H1 (cell line): ENCODE results near the gene DPP10. TPM values are rescaled to one million over a fixed set of nuclear protein-coding genes. Genes with fewer than 3 reads are reported as not detected.

Source experiments
- CTCF ChIA-PET: fragments of 300-600 bp; sonication (Branson Sonifier 250); formaldehyde crosslinking; loops from one replicate; lab custom pipeline; 2021; ENCODE audit not compliant: partially characterized antibody; lab: Charles Lee
- POLR2A ChIA-PET: fragments of 300-600 bp; sonication (Branson Sonifier 250); formaldehyde crosslinking; loops from one replicate; lab custom pipeline; 2021; ENCODE audit warnings: inconsistent platforms; ENCODE audit not compliant: partially characterized antibody; lab: Charles Lee
- DNase-seq, 2 experiments: peaks; one replicate each; pipeline versions ENCODE4 v3.0.0 to v3.0.0-alpha.2; 2010 to 2022; ENCODE audit warnings: low spot score in 2 of 2, low read depth in 1 of 2, mixed read lengths in 1 of 2
- FAIRE-seq: peaks from 2 replicates; lab custom pipeline; 2011; peaks lifted over from hg19 to GRCh38; lab: Jason Lieb, UNC
- H2AFZ ChIP-seq: 2 replicates; pipeline ENCODE4 v1.8.1; 2012; ENCODE audit warnings: low read length, inconsistent platforms
- H2AK5ac ChIP-seq: 2 replicates; pipeline ENCODE4 v1.6.1; 2013; ENCODE audit warnings: low read depth, low read length
- H2BK120ac ChIP-seq: replicated peaks from 2 replicates; pipeline ENCODE3; 2013; ENCODE audit warnings: low read depth, low read length, inconsistent platforms
- H2BK12ac ChIP-seq: 2 replicates; pipeline ENCODE4 v1.6.1; 2013; ENCODE audit warnings: low read depth, low read length
- H2BK15ac ChIP-seq: 2 replicates; pipeline ENCODE4 v1.6.1; 2013; ENCODE audit warnings: low read length
- H2BK20ac ChIP-seq: 2 replicates; pipeline ENCODE4 v1.6.1; 2013; ENCODE audit warnings: low read length
- H2BK5ac ChIP-seq: 2 replicates; pipeline ENCODE4 v1.6.1; 2013; ENCODE audit warnings: low read depth, low read length
- H3K14ac ChIP-seq: 2 replicates; pipeline ENCODE4 v1.6.1; 2013; ENCODE audit warnings: inconsistent platforms; ENCODE audit not compliant: insufficient read length
- H3K18ac ChIP-seq: 2 replicates; pipeline ENCODE4 v1.6.1; 2013; ENCODE audit warnings: low read length; ENCODE audit errors: extremely low read depth
- H3K23ac ChIP-seq: 2 replicates; pipeline ENCODE4 v1.6.1; 2013; ENCODE audit warnings: inconsistent platforms; ENCODE audit not compliant: insufficient read length
- H3K23me2 ChIP-seq: 2 replicates; pipeline ENCODE4 v1.6.1; 2013; ENCODE audit warnings: low read depth, low read length
- H3K27ac ChIP-seq: 2 replicates; pipeline ENCODE4 v1.6.1; 2011; ENCODE audit warnings: low read depth, low read length, inconsistent platforms
- H3K27me3 ChIP-seq, 4 experiments: replicated peaks in 1 of 4; 1 replicate in 1 of 4; 2 replicates in 3 of 4; pipeline versions ENCODE4 v1.6.1 to v1.8.1; 2011 to 2013; ENCODE audit warnings: low read length in 3 of 4, mild to moderate bottlenecking in 3 of 4, inconsistent platforms in 2 of 4, mixed read lengths in 2 of 4, moderate library complexity in 1 of 4; ENCODE audit not compliant: control insufficient read depth in 3 of 4, insufficient read depth in 3 of 4; ENCODE audit errors: extremely low read depth in 1 of 4
- H3K36me3 ChIP-seq, 4 experiments: 2 replicates each; pipeline versions ENCODE4 v1.6.1 to v1.8.1; 2011 to 2013; ENCODE audit warnings: mild to moderate bottlenecking in 4 of 4, low read length in 3 of 4, moderate library complexity in 2 of 4, control low read depth in 1 of 4, inconsistent platforms in 1 of 4; ENCODE audit not compliant: insufficient read depth in 4 of 4, control insufficient read depth in 2 of 4
- H3K4ac ChIP-seq: replicated peaks from 2 replicates; pipeline ENCODE3; 2013; ENCODE audit warnings: low read length, low read depth, mixed read lengths, inconsistent platforms; ENCODE audit not compliant: insufficient read length
- H3K4me1 ChIP-seq, 4 experiments: replicated peaks in 1 of 4; 1 replicate in 1 of 4; 2 replicates in 3 of 4; pipeline versions ENCODE4 v1.6.1 to v1.8.1; 2011 to 2013; ENCODE audit warnings: low read length in 3 of 4, inconsistent platforms in 2 of 4, mixed read lengths in 1 of 4; ENCODE audit not compliant: insufficient read depth in 4 of 4, control insufficient read depth in 3 of 4
- H3K4me2 ChIP-seq, 2 experiments: 2 replicates each; pipeline versions ENCODE4 v1.6.1 to v1.8.1; 2011 to 2013; ENCODE audit warnings: low read depth in 2 of 2, low read length in 2 of 2, control low read depth in 1 of 2, inconsistent platforms in 1 of 2, mild to moderate bottlenecking in 1 of 2; ENCODE audit not compliant: insufficient read depth in 1 of 2
- H3K4me3 ChIP-seq, 4 experiments: fragments of 200-600, 300-600 bp in 1 of 4; sonication (generic), shearing (Covaris generic), sonication (Bioruptor Twin) in 1 of 4; 2 replicates each; pipeline versions ENCODE4 v1.5.1 to v1.8.1; 2011 to 2016; ENCODE audit warnings: low read length in 4 of 4, low read depth in 3 of 4, control low read depth in 2 of 4, inconsistent platforms in 2 of 4, mild to moderate bottlenecking in 2 of 4, mixed read lengths in 1 of 4, moderate library complexity in 1 of 4; ENCODE audit not compliant: insufficient read depth in 2 of 4; ENCODE audit errors: extremely low read depth in 1 of 4
- H3K56ac ChIP-seq: replicated peaks from 2 replicates; pipeline ENCODE3; 2013; ENCODE audit warnings: low read depth, mild to moderate bottlenecking, mixed read lengths, low read length, inconsistent platforms; ENCODE audit not compliant: insufficient read length
- H3K79me1 ChIP-seq: 2 replicates; pipeline ENCODE4 v1.6.1; 2013; ENCODE audit warnings: low read depth, low read length, control low read depth
- H3K79me2 ChIP-seq, 2 experiments: 2 replicates each; pipeline versions ENCODE4 v1.6.1 to v1.8.1; 2012 to 2013; ENCODE audit warnings: low read length in 2 of 2, mild to moderate bottlenecking in 2 of 2, inconsistent platforms in 1 of 2; ENCODE audit not compliant: insufficient read depth in 2 of 2, control insufficient read depth in 1 of 2
- H3K9ac ChIP-seq, 4 experiments: replicated peaks in 1 of 4; 1 replicate in 1 of 4; 2 replicates in 3 of 4; pipeline versions ENCODE4 v1.6.1 to v1.8.1; 2011 to 2013; ENCODE audit warnings: low read depth in 3 of 4, low read length in 3 of 4, control low read depth in 2 of 4, mild to moderate bottlenecking in 2 of 4, moderate library complexity in 2 of 4, inconsistent platforms in 1 of 4; ENCODE audit errors: extremely low read depth in 1 of 4
- H3K9me3 ChIP-seq, 2 experiments: 2 replicates each; pipeline versions ENCODE4 v1.6.1 to v1.8.1; 2012 to 2013; ENCODE audit warnings: mild to moderate bottlenecking in 2 of 2, moderate library complexity in 2 of 2, control low read depth in 1 of 2, inconsistent platforms in 1 of 2, low read depth in 1 of 2, low read length in 1 of 2, mixed read lengths in 1 of 2; ENCODE audit not compliant: insufficient read depth in 2 of 2
- H4K20me1 ChIP-seq, 2 experiments: replicated peaks in 1 of 2; 2 replicates each; pipeline versions ENCODE3 to v1.8.1; 2011 to 2013; ENCODE audit warnings: inconsistent platforms in 2 of 2, low read length in 2 of 2, mild to moderate bottlenecking in 1 of 2; ENCODE audit not compliant: insufficient read depth in 2 of 2, control insufficient read depth in 1 of 2
- H4K5ac ChIP-seq: 2 replicates; pipeline ENCODE4 v1.6.1; 2013; ENCODE audit warnings: low read length, low read depth, mixed read lengths, inconsistent platforms; ENCODE audit not compliant: insufficient read length
- H4K8ac ChIP-seq: 2 replicates; pipeline ENCODE4 v1.8.0; 2013; ENCODE audit warnings: mild to moderate bottlenecking, moderate library complexity, low read length, inconsistent platforms; ENCODE audit not compliant: insufficient read depth; ENCODE audit errors: extremely low read depth
- H4K91ac ChIP-seq: replicated peaks from 2 replicates; pipeline ENCODE3; 2013; ENCODE audit warnings: low read length, mixed read lengths, inconsistent platforms; ENCODE audit not compliant: insufficient read length
- BACH1 ChIP-seq: IDR thresholded peaks from 2 replicates; pipeline ENCODE4 v1.6.1; 2012; ENCODE audit warnings: low read length, improper control_type of control experiment
- BCL11A ChIP-seq, 2 experiments: IDR thresholded peaks; one replicate each; pipeline ENCODE4 v1.6.1; 2011; ENCODE audit warnings: low read depth in 2 of 2, low read length in 2 of 2, mild to moderate bottlenecking in 2 of 2
- KDM1A ChIP-seq: fragments of 200-600, 300-600 bp; sonication (generic); IDR thresholded peaks from 2 replicates; pipeline ENCODE4 v1.7.1; 2016; ENCODE audit warnings: mild to moderate bottlenecking, low read length, borderline replicate concordance
- POLR2A ChIP-seq, 2 experiments: IDR thresholded peaks; 1 replicate in 1 of 2; 2 replicates in 1 of 2; pipeline ENCODE4 v1.6.1; 2011; ENCODE audit warnings: low read depth in 2 of 2, low read length in 2 of 2, mild to moderate bottlenecking in 2 of 2; ENCODE audit errors: control extremely low read depth in 1 of 2
- POLR2AphosphoS5 ChIP-seq: IDR thresholded peaks from 2 replicates; pipeline ENCODE4 v1.6.1; 2011; ENCODE audit warnings: low read depth, low read length
- POU5F1 ChIP-seq: IDR thresholded peaks from 2 replicates; pipeline ENCODE4 v1.6.1; 2011; ENCODE audit warnings: low read depth, mild to moderate bottlenecking, low read length, moderate library complexity
- RBBP5 ChIP-seq: IDR thresholded peaks from 2 replicates; pipeline ENCODE4 v1.7.1; 2012; ENCODE audit warnings: low read depth, mild to moderate bottlenecking, inconsistent platforms, low read length, moderate library complexity, borderline replicate concordance
- WGBS, 2 experiments: shearing (Covaris generic) in 1 of 2; methylation state at CpG; one replicate each; pipeline versions ENCODE4 v1.1.6 to v1.1.7; 2013 to 2015; ENCODE audit warnings: low lambda C conversion rate in 2 of 2, mixed read lengths in 2 of 2, inconsistent platforms in 1 of 2, low coverage in 1 of 2, missing lambda C conversion rate in 1 of 2; ENCODE audit not compliant: insufficient replicate concordance in 2 of 2, insufficient coverage in 1 of 2, insufficient read length in 1 of 2; ENCODE audit errors: extremely low coverage in 1 of 2, missing lambda C conversion rate in 1 of 2; 5-methylcytosine and 5-hydroxymethylcytosine counted together
- polyA plus RNA-seq, 7 experiments: library from polyadenylated mRNA; depleted of rRNA in 3 of 7; stranded (reverse) in 5 of 7; unstranded in 2 of 7; fragments of >200 nt in 5 of 7; fragments of 200-250 nt in 2 of 7; gene quantifications; 1 replicate in 5 of 7; 2 replicates in 1 of 7; 4 replicates in 1 of 7; pipeline versions ENCODE4 v1.2.1 to v1.2.3, GENCODE V29; 2011 to 2013; ENCODE audit warnings: missing spikeins in 2 of 7, mixed read lengths in 2 of 7
- total RNA-seq: library from RNA; stranded (reverse); fragmentation: NEBNext Ultra II Directional; extraction: Animal tissue kit (Norgen Biotek cat#: 25700); gene quantifications from 2 replicates; pipeline ENCODE4 v1.2.1, GENCODE V29; 2021
- TF ChIP-seq, protein P1 (sequence below): IDR thresholded peaks from 2 replicates; pipeline ENCODE4 v1.6.1; 2012; ENCODE audit warnings: low read length, inconsistent platforms

The DPP10 gene
- total and polyA plus RNA-seq, 2 of the 8 experiments (the other 6 are each of a cell fraction or from before 2014, with no cell fraction given), result 3.3 to 7.2 TPM

- H2BK20ac ChIP-seq, result no peak overlapping the region
- no peak overlapping the region for H2AFZ ChIP-seq
- ChIA-PET CTCF (interaction anchor here (1.2 kb wide), 1 partner anchor 356 kb away, joined by 4 read pairs; no protein-coding TSS in a partner anchor), POLR2A (no interaction called here)
- no peak for FAIRE-seq
- H2BK120ac ChIP-seq, result no peak overlapping the region
- no peak for DNase-seq
- no peaks in the 10 kb centered on the region for H3K79me1 ChIP-seq
- H3K79me2 ChIP-seq, result no peaks in the 10 kb centered on the region
- H4K8ac ChIP-seq, result no peak overlapping the region
- H3K36me3 ChIP-seq, result no peaks in the 10 kb centered on the region
- H4K91ac ChIP-seq, result no peak overlapping the region
- H2BK12ac ChIP-seq, result no peak overlapping the region
- no peak overlapping the region for H2BK15ac ChIP-seq
- H2AK5ac ChIP-seq, result no peak overlapping the region
- H4K5ac ChIP-seq, result no peak overlapping the region
- H2BK5ac ChIP-seq, result no peak overlapping the region
- H3K23ac ChIP-seq, result no peak overlapping the region
- H3K4me1 ChIP-seq, result peaks cover 0 to 4% (median 1%) of the 10 kb centered on the region in 4 experiments; a peak in 4 of 7 replicates
- H4K20me1 ChIP-seq, result no peaks in the 10 kb centered on the region
- H3K4me2 ChIP-seq, result no peak overlapping the region
- no peaks in the 10 kb centered on the region for H3K27me3 ChIP-seq
- no peak overlapping the region for H3K56ac ChIP-seq
- no peak overlapping the region for H3K27ac ChIP-seq
- H3K14ac ChIP-seq, result no peak overlapping the region
- peaks cover 4% of the 10 kb centered on the region; the same call in 1 of the 2 replicates for H3K23me2 ChIP-seq
- H3K4me3 ChIP-seq, result no peak overlapping the region
- WGBS, 2 experiments, result 88% methylated on average over 5 of the region's 5 CpGs; no CpG with 5 or more reads in 1 of the 2 experiments
- H3K9ac ChIP-seq, result no peak overlapping the region
- no peak overlapping the region for H3K18ac ChIP-seq
- no peak overlapping the region for H3K4ac ChIP-seq
- H3K9me3 ChIP-seq, result no peaks in the 10 kb centered on the region
- TF ChIP-seq BCL11A (IDR thresholded peaks at IDR 0.05; ENCODE audit: low read depth in 2 of 2, low read length in 2 of 2) (no peak), POLR2AphosphoS5 (no peak), KDM1A (no peak), POU5F1 (no peak), POLR2A (IDR thresholded peaks at IDR 0.05; ENCODE audit: control extremely low read depth in 1 of 2, low read depth in 2 of 2, low read length in 2 of 2) (no peak), BACH1 (no peak), RBBP5 (no peak)
- TF ChIP-seq, protein P1, sequence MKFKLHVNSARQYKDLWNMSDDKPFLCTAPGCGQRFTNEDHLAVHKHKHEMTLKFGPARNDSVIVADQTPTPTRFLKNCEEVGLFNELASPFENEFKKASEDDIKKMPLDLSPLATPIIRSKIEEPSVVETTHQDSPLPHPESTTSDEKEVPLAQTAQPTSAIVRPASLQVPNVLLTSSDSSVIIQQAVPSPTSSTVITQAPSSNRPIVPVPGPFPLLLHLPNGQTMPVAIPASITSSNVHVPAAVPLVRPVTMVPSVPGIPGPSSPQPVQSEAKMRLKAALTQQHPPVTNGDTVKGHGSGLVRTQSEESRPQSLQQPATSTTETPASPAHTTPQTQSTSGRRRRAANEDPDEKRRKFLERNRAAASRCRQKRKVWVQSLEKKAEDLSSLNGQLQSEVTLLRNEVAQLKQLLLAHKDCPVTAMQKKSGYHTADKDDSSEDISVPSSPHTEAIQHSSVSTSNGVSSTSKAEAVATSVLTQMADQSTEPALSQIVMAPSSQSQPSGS, result no peak
Measured at GRCh38 chr2:114810092-114810491, 367.7 kb downstream of the DPP10 start.
